ENCODE data around the gene MIER2.
A peak's percentile ranks its signal among the peaks of the same experiment; 100 is the strongest.

The MIER2 gene

GRCh38 chr19:355134-355533 lies 10.5 kb upstream of the MIER2 start:
- TF ChIP-seq CTCF (conservative IDR thresholded peaks at IDR 0.05; ENCODE audit: low read length) = no peak
- DNase-seq (ENCODE audit: low read depth) = no peak
- no peak overlapping the region for H3K4me3 ChIP-seq (ENCODE audit: low read length)

GRCh38 chr19:351976-352625 lies 7.5 kb upstream of the MIER2 start:
- DNase-seq (ENCODE audit: low read depth) = no peak
- no peak overlapping the region for H3K4me3 ChIP-seq (ENCODE audit: low read length)
- no peak for TF ChIP-seq CTCF (conservative IDR thresholded peaks at IDR 0.05; ENCODE audit: low read length)

GRCh38 chr19:347946-348861 lies 3.6 kb upstream of the MIER2 start:
- no peak for DNase-seq (ENCODE audit: low read depth)
- no peak overlapping the region for H3K4me3 ChIP-seq (ENCODE audit: low read length)
- no peak for TF ChIP-seq CTCF (conservative IDR thresholded peaks at IDR 0.05; ENCODE audit: low read length)

GRCh38 chr19:345320-345879 lies 804 bp upstream of the MIER2 start:
- DNase-seq (ENCODE audit: low read depth) = peak; percentile 33
- H3K4me3 ChIP-seq (ENCODE audit: low read length) = no peak overlapping the region
- no peak for TF ChIP-seq CTCF (conservative IDR thresholded peaks at IDR 0.05; ENCODE audit: low read length)

- no peak for TF ChIP-seq CTCF (conservative IDR thresholded peaks at IDR 0.05; ENCODE audit: low read length)
- DNase-seq (ENCODE audit: low read depth) = no peak
- H3K4me3 ChIP-seq (ENCODE audit: low read length) = peak overlapping the region; percentile 59
These were observed 513 bp downstream of the MIER2 start for GRCh38 chr19:343941-344624.

GRCh38 chr19:343451-343931 lies 1.1 kb downstream of the MIER2 start:
- TF ChIP-seq CTCF (conservative IDR thresholded peaks at IDR 0.05; ENCODE audit: low read length) = no peak
- H3K4me3 ChIP-seq (ENCODE audit: low read length) = peak overlapping the region; percentile 59
- DNase-seq (ENCODE audit: low read depth) = peak; percentile 13

Data from AG10803 (cell line).